Body of pancreas (tissue), 4 donors: ENCODE measurements around the gene CACNA2D3. TPM values are rescaled to one million over a fixed set of nuclear protein-coding genes. Genes with fewer than 3 reads are reported as not detected.
"Not testable (repeated sequence)": the region's sequence is repeated elsewhere in the genome, so short reads cannot be mapped to it uniquely, and the experiment has no call there.

Experiments used
- ATAC-seq: fragments of 150-250 bp; one replicate; pipeline ENCODE4 v1.9.1; 2016
- DNase-seq, 4 donors: peaks; one replicate each; pipeline ENCODE4 v3.0.0-alpha.2; 2019
- H3K27ac ChIP-seq, 4 donors: fragments of 200-600 bp; sonication (generic); 1 replicate in 3 of 4; 2 replicates in 1 of 4; pipeline versions ENCODE4 v1.5.1 to v1.6.1; 2016 to 2019; ENCODE audit warnings: mild to moderate bottlenecking in 1 of 4, mixed read lengths in 1 of 4, moderate library complexity in 1 of 4
- H3K27me3 ChIP-seq, 2 donors: fragments of 200-600 bp; sonication (generic); one replicate each; pipeline ENCODE4 v1.6.0; 2016; ENCODE audit warnings: mild to moderate bottlenecking in 1 of 2
- H3K36me3 ChIP-seq, 2 donors: fragments of 200-600 bp; sonication (generic); replicated peaks in 1 of 2; 2 replicates each; pipeline ENCODE4 v1.5.1; 2016; ENCODE audit warnings: low read depth in 2 of 2; ENCODE audit not compliant: insufficient read depth in 1 of 2
- H3K4me1 ChIP-seq: fragments of 200-600 bp; sonication (generic); one replicate; pipeline ENCODE4 v1.6.0; 2016
- H3K4me3 ChIP-seq, 2 donors: fragments of 200-600 bp; sonication (generic); 1 replicate in 1 of 2; 2 replicates in 1 of 2; pipeline ENCODE4 v1.5.1; 2016 to 2019
- H3K9me3 ChIP-seq, 3 donors: fragments of 200-600 bp; sonication (generic); 1 replicate in 2 of 3; 2 replicates in 1 of 3; pipeline ENCODE4 v1.5.1; 2016
- POLR2A ChIP-seq, 3 donors: fragments of 450-650 bp; IDR thresholded peaks; one replicate each; pipeline ENCODE4 v1.6.1; 2016; ENCODE audit warnings: antibody characterized with exemption in 3 of 3, mild to moderate bottlenecking in 2 of 3
- WGBS, 2 donors: methylation state at CpG; one replicate each; pipeline ENCODE4 v1.1.5; 2017; 5-methylcytosine and 5-hydroxymethylcytosine counted together
- intact Hi-C: fragments of 100-400 bp; cut with DNase I; formaldehyde crosslinking; loops from one replicate; pipeline ENCODE4 v1.15.1; 2023
- total RNA-seq, 2 donors: library from RNA; depleted of rRNA; stranded (reverse); fragments of >200 nt; gene quantifications; one replicate each; pipeline ENCODE4 v1.1.0, GENCODE V29; 2016
- TF ChIP-seq, protein P1 (sequence below), 7 experiments: fragments of 450-650 bp in 4 of 7; fragments of 200-600 bp in 3 of 7; sonication (generic) in 3 of 7; IDR thresholded peaks; one replicate each; pipeline ENCODE4 v1.5.1; 2016 to 2019; ENCODE audit warnings: antibody characterized with exemption in 7 of 7

CACNA2D3 gene
- total RNA-seq, 2 donors from 2014 or later = not detected

GRCh38 chr3:54094926-54095325 lies 27.4 kb upstream of the CACNA2D3 start:
- WGBS, 2 donors = 69 to 70% methylated on average over 3 of the region's 3 CpGs
- TF ChIP-seq POLR2A (IDR thresholded peaks at IDR 0.05) = no peak
- TF ChIP-seq, protein P1, sequence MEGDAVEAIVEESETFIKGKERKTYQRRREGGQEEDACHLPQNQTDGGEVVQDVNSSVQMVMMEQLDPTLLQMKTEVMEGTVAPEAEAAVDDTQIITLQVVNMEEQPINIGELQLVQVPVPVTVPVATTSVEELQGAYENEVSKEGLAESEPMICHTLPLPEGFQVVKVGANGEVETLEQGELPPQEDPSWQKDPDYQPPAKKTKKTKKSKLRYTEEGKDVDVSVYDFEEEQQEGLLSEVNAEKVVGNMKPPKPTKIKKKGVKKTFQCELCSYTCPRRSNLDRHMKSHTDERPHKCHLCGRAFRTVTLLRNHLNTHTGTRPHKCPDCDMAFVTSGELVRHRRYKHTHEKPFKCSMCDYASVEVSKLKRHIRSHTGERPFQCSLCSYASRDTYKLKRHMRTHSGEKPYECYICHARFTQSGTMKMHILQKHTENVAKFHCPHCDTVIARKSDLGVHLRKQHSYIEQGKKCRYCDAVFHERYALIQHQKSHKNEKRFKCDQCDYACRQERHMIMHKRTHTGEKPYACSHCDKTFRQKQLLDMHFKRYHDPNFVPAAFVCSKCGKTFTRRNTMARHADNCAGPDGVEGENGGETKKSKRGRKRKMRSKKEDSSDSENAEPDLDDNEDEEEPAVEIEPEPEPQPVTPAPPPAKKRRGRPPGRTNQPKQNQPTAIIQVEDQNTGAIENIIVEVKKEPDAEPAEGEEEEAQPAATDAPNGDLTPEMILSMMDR (IDR thresholded peaks at IDR 0.05) = no peak
- H3K9me3 ChIP-seq = no peaks in the 10 kb centered on the region
- H3K4me3 ChIP-seq = no peak overlapping the region
- H3K27ac ChIP-seq = no peak overlapping the region
- no peaks in the 10 kb centered on the region for H3K36me3 ChIP-seq
- H3K27me3 ChIP-seq = no peaks in the 10 kb centered on the region
- no peak for DNase-seq
- no peaks in the 10 kb centered on the region for H3K4me1 ChIP-seq
- no peak for ATAC-seq
- intact Hi-C loops = no loop called here

DNA sequence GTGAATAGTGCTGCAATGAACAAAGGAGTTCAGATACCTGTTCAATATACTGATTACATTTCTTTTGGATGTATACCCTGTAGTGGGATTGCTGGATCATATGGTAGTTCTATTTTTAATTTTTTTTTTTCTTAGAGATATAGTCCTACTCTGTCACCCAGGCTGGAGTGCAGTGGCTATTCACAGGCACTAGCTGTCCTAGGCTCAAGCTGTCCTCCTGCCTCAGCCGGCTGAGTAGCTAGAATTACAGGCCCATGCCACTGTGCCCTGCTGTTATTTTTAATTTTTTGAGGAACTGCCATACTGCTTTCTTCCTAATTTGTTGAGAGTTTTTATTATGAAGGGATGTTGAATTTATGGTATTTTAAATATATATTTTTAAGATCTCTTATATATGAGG lies 23.0 kb upstream of the CACNA2D3 start:
- H3K27me3 ChIP-seq = no peaks in the 10 kb centered on the region
- no peak overlapping the region for H3K27ac ChIP-seq
- TF ChIP-seq, protein P1 (IDR thresholded peaks at IDR 0.05) = no peak
- TF ChIP-seq POLR2A (IDR thresholded peaks at IDR 0.05) = no peak
- ATAC-seq = no peak
- H3K36me3 ChIP-seq = no peaks in the 10 kb centered on the region
- no peak overlapping the region for H3K4me3 ChIP-seq
- no peaks in the 10 kb centered on the region for H3K4me1 ChIP-seq
- WGBS, 2 donors = 95 to 96% methylated on average over 1 of the region's 1 CpG
- H3K9me3 ChIP-seq = no peaks in the 10 kb centered on the region
- intact Hi-C loops = no loop called here
- DNase-seq = no peak

GRCh38 chr3:54104084-54104483 lies 18.3 kb upstream of the CACNA2D3 start:
- DNase-seq (no peak), ATAC-seq (no peak)
- Histone ChIP-seq H3K4me3 (no peak overlapping the region), H3K4me1 (no peaks in the 10 kb centered on the region), H3K36me3 (no peaks in the 10 kb centered on the region), H3K9me3 (no peaks in the 10 kb centered on the region), H3K27me3 (no peaks in the 10 kb centered on the region), H3K27ac (no peak overlapping the region)
- WGBS, 2 donors = 80 to 82% methylated on average over 11 of the region's 11 CpGs
- TF ChIP-seq, protein P1 (IDR thresholded peaks at IDR 0.05) = no peak
- no peak for TF ChIP-seq POLR2A (IDR thresholded peaks at IDR 0.05)
- intact Hi-C loops = no loop called here

GRCh38 chr3:54116129-54116528 lies 6.2 kb upstream of the CACNA2D3 start:
- intact Hi-C loops, DNase-seq, H3K27ac ChIP-seq, H3K36me3 ChIP-seq, ATAC-seq, H3K9me3 ChIP-seq, H3K4me1 ChIP-seq, H3K4me3 ChIP-seq: not testable (repeated sequence)
- 77 to 87% methylated on average over 4 of the region's 4 CpGs for WGBS, 2 donors
- peaks cover 0 to 17% of the 10 kb centered on the region in 2 donors for H3K27me3 ChIP-seq

DNA sequence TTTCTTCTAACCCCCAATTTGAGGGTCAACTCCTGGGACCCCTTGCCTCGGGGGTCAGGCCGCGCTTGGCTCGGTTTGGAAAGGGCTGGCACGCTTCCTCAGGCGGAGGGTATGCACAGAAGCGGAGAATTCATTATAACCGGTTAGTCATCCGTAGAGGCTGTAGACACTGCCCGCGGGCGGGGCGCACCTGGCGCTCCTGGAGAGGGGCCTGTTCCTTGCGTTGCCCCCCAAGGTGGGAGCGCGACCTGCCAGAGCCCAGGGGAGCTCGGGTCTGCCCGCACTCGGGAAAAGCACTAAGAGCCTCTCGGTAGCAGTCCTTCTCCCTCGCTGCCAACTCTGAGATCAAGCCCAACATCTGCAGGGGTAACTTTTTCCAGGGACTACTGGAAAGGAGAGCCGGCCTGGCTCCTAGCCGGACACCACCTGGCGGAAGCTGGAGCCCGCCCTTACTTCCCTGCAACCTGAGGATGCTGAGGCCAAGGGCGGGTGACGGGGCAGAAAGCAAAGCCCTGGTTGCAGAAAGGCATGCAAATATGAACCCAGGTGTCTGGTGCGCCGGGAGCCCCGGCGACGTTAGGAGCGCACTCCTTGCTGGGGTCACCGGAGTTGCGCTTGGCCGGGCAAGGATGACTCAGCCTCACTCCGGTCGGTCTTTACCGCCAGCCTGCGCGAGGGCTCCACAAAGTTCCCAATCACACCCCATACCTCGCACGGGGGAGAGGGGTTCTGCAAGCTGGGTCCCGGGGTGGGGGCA lies 1.5 kb upstream of the CACNA2D3 start:
- TF ChIP-seq POLR2A (IDR thresholded peaks at IDR 0.05) = no peak
- TF ChIP-seq, protein P1 (IDR thresholded peaks at IDR 0.05) = no peak
- WGBS, 2 donors = 2 to 3% methylated on average over 19 to 42 of the region's 45 CpGs
- H3K4me3 ChIP-seq = no peak overlapping the region
- H3K4me1 ChIP-seq = peaks cover 26% of the 10 kb centered on the region
- H3K9me3 ChIP-seq = no peaks in the 10 kb centered on the region
- intact Hi-C loops = no loop called here
- ATAC-seq (no peak), DNase-seq (peak in 1 of 4 donors; percentile 10)
- H3K36me3 ChIP-seq = no peaks in the 10 kb centered on the region
- H3K27me3 ChIP-seq = peaks cover 5 to 26% of the 10 kb centered on the region in 2 donors
- no peak overlapping the region for H3K27ac ChIP-seq
